Adipocyte (in vitro differentiated cells): Measurements from ENCODE around the gene HPS1.

Experiments
- DNase-seq: peaks from one replicate; pipeline ENCODE4 v3.0.0-alpha.2; 2015; ENCODE audit warnings: low read depth
- H3K27me3 ChIP-seq: replicated peaks from 2 replicates; pipeline ENCODE4 v1.7.0; 2013; ENCODE audit warnings: mild to moderate bottlenecking, low read length, moderate library complexity; ENCODE audit not compliant: control insufficient read depth, insufficient read depth
- H3K36me3 ChIP-seq: 2 replicates; pipeline ENCODE4 v1.7.0; 2013; ENCODE audit warnings: low read length, mild to moderate bottlenecking, moderate library complexity; ENCODE audit not compliant: control insufficient read depth, insufficient read depth, severe bottlenecking
- H3K4me1 ChIP-seq: 2 replicates; pipeline ENCODE4 v1.7.0; 2013; ENCODE audit warnings: mild to moderate bottlenecking, low read length, moderate library complexity; ENCODE audit not compliant: control insufficient read depth, insufficient read depth
- H3K4me3 ChIP-seq: 2 replicates; pipeline ENCODE4 v1.7.0; 2013; ENCODE audit warnings: mild to moderate bottlenecking, low read length, moderate library complexity
- H3K9ac ChIP-seq: 2 replicates; pipeline ENCODE4 v1.7.0; 2013; ENCODE audit warnings: mild to moderate bottlenecking, low read length, moderate library complexity
- H3K9me3 ChIP-seq: 2 replicates; pipeline ENCODE4 v1.7.0; 2013; ENCODE audit warnings: mild to moderate bottlenecking, low read length, moderate library complexity; ENCODE audit not compliant: control insufficient read depth

HPS1 gene

DNA sequence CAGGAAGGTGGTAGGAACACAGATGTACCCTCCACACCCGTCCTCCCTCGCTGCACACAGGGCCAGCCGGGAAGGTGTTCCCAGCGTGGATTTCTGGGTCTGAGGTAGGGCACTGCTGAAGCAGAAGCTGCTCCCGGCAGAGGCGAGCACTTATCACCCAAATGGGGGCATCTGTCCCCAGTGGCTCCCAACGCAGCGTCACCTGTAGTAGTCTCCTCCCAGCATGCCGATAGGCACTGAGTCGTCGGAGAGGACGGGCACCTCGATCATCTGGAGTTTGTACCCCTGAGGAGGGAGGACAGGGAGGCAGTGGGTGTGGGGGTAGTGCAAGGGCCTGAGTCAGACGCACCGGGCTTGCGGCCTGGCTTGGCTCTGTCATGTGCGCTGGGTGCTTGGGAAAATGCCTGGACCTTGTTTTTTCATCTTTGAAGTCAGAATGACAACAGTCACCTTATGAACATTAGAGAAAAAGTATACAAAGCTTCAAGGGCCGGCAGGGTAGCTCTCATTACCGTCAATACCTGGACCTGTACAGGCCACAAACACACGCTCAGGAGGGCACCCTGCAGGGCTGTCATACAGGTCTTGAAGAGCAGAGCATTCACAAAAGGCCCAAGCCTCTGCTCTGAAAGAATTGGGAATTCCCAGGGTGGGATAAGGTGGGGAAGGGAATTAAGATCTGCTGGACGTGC lies 28.6 kb downstream of the HPS1 start:
- Histone ChIP-seq H3K9ac (no peak overlapping the region), H3K9me3 (no peaks in the 10 kb centered on the region), H3K27me3 (no peaks in the 10 kb centered on the region), H3K4me3 (no peak overlapping the region), H3K4me1 (peaks cover 20% of the 10 kb centered on the region), H3K36me3 (peaks cover 59% of the 10 kb centered on the region)
- DNase-seq, result no peak

- no peaks in the 10 kb centered on the region for H3K9me3 ChIP-seq
- H3K4me3 ChIP-seq, result no peak overlapping the region
- DNase-seq, result no peak
- peaks cover 53% of the 10 kb centered on the region for H3K36me3 ChIP-seq
- no peak overlapping the region for H3K9ac ChIP-seq
- H3K27me3 ChIP-seq, result no peaks in the 10 kb centered on the region
- H3K4me1 ChIP-seq, result peaks cover 20% of the 10 kb centered on the region
Observed at GRCh38 chr10:98417481-98417959, 29.2 kb downstream of the HPS1 start.

GRCh38 chr10:98416606-98417388 lies 29.9 kb downstream of the HPS1 start:
- Histone ChIP-seq H3K4me1 (peaks cover 24% of the 10 kb centered on the region), H3K36me3 (peaks cover 46% of the 10 kb centered on the region), H3K9me3 (no peaks in the 10 kb centered on the region), H3K9ac (no peak overlapping the region), H3K4me3 (no peak overlapping the region), H3K27me3 (no peaks in the 10 kb centered on the region)
- no peak for DNase-seq

- H3K4me1 ChIP-seq, result peaks cover 29% of the 10 kb centered on the region
- no peaks in the 10 kb centered on the region for H3K9me3 ChIP-seq
- H3K36me3 ChIP-seq, result peaks cover 37% of the 10 kb centered on the region
- H3K9ac ChIP-seq, result peak overlapping the region; percentile 88
- H3K4me3 ChIP-seq, result no peak overlapping the region
- peak; percentile 29 for DNase-seq
- H3K27me3 ChIP-seq, result no peaks in the 10 kb centered on the region
Observed at GRCh38 chr10:98415731-98416119, 31.0 kb downstream of the HPS1 start.

DNA sequence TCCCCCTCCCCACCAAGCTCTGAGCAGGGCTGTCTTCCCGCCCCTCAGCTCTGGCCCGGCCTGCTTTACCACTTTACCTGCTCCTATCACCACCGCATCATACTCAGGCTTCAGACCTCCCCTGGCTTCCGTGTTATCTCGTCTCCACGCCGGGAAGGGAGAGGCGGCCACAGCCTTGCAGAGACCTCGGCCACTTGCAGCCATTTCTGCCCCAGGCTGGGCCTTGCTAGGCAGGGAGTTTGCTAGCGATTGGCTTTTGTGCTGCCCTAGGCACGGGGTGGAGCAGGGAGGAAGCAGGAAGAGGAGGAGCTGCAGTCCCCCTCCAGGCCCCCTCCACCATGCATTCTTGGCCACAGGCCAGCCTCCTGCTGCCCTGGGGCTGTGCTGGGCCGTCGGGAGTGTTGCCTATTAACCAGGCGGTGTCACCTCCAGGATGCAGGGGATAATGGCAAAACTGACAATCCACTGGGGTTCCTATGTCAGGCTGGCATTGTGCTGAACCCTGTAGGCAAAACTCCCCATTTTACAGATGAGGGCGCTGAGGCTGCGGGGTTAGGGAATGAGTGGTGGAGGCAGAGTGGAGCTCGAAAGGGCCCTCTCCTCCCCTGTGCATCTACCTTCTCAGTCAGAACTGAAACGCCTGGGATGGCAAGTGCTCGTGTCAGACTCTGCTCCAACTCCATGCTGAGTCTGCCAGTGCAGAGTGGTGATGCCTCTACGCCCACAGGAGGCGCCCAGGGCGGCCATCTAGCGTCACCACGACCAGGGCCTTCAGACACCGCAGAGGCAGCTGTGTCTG lies 31.6 kb downstream of the HPS1 start, which contains the start of gene PYROXD2:
Gene PYROXD2, minus strand, starts transcription at position 251 of the 799 bp plus-strand sequence. Its CDS starts 47 bp downstream, at position 204.
- H3K27me3 ChIP-seq, result no peaks in the 10 kb centered on the region
- peak within 1 kb of the TSS; percentile 88 for H3K9ac ChIP-seq
- peaks cover 37% of the 10 kb centered on the region for H3K36me3 ChIP-seq
- no peaks in the 10 kb centered on the region for H3K9me3 ChIP-seq
- peak within 1 kb of the TSS; percentile 84 for H3K4me3 ChIP-seq
- DNase-seq, result peak; percentile 91
- H3K4me1 ChIP-seq, result peaks cover 29% of the 10 kb centered on the region

DNA sequence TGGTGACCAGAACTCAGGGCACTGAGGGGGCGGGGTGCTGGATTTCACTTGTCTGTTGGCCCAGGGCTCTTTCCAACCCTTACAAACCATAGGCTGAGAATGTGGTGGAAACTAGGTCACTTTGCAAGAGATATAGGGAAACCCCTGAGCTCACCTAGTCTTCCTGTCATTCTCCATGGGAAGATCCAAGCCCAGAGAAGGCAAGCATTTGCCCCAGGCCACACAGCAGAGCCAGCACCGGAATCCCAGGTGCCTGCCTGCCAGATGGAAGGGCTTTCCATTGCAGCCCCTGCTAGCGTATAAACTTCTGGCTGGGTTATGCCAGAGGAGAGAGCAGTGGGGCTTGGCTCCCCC lies 32.2 kb downstream of the HPS1 start:
- Histone ChIP-seq H3K27me3 (no peaks in the 10 kb centered on the region), H3K9ac (peak overlapping the region; percentile 88), H3K4me3 (peak overlapping the region; percentile 84), H3K9me3 (no peaks in the 10 kb centered on the region), H3K4me1 (peaks cover 29% of the 10 kb centered on the region), H3K36me3 (peaks cover 31% of the 10 kb centered on the region)
- DNase-seq, result peak; percentile 14

DNA sequence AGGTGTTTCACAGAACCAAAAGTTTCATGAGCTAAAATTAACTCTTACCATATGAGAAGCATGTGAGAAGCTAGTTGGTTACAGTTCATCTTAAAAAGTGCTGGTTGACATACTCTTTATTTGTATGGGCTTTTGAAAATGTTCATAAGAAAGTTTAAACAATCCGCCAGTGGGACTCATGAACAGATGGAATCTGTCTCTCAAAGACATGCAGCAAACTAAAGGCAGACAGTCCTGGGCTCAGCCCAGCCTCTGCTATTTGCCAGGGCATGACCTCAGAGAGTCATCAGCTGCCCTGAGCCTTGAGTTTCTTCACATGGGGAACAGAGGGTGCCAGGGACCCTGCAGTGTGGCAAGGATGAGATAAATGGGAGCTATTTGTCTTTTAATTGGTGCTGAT lies 35.0 kb downstream of the HPS1 start:
- Histone ChIP-seq H3K27me3 (no peaks in the 10 kb centered on the region), H3K9me3 (no peaks in the 10 kb centered on the region), H3K4me1 (peaks cover 29% of the 10 kb centered on the region), H3K4me3 (no peak overlapping the region), H3K36me3 (peaks cover 3% of the 10 kb centered on the region), H3K9ac (no peak overlapping the region)
- DNase-seq, result peak; percentile 27

- no peaks in the 10 kb centered on the region for H3K36me3 ChIP-seq
- H3K9me3 ChIP-seq, result no peaks in the 10 kb centered on the region
- no peak overlapping the region for H3K4me3 ChIP-seq
- no peak for DNase-seq
- no peaks in the 10 kb centered on the region for H3K27me3 ChIP-seq
- H3K4me1 ChIP-seq, result peaks cover 29% of the 10 kb centered on the region
- no peak overlapping the region for H3K9ac ChIP-seq
Observed at GRCh38 chr10:98411166-98411565, 35.6 kb downstream of the HPS1 start.

DNA sequence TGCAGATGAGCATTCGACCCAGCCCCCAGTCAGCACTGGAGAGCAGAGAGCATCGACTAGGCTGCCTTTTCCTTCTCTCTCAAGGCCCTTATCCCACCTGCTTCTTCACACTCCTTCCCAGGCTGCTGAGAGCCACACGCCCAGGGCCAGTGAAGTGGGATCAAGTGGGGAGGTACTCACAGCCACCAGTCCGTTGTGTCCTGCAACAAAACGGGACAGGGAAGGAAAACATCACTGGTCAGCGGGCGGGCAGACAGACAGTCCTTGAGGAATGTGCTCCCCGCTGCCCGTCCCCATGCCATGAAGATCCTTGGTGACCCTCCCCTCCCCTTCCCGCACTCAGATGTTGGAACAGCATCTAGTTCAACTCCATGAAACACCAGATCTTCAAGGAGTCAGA lies 36.0 kb downstream of the HPS1 start:
- DNase-seq, result no peak
- H3K36me3 ChIP-seq, result no peaks in the 10 kb centered on the region
- H3K27me3 ChIP-seq, result no peaks in the 10 kb centered on the region
- H3K9me3 ChIP-seq, result no peaks in the 10 kb centered on the region
- H3K9ac ChIP-seq, result no peak overlapping the region
- no peak overlapping the region for H3K4me3 ChIP-seq
- H3K4me1 ChIP-seq, result peaks cover 29% of the 10 kb centered on the region

GRCh38 chr10:98410135-98410743 lies 36.5 kb downstream of the HPS1 start:
- H3K4me3 ChIP-seq, result no peak overlapping the region
- no peaks in the 10 kb centered on the region for H3K9me3 ChIP-seq
- H3K4me1 ChIP-seq, result peaks cover 24% of the 10 kb centered on the region
- no peak for DNase-seq
- H3K9ac ChIP-seq, result no peak overlapping the region
- no peaks in the 10 kb centered on the region for H3K36me3 ChIP-seq
- no peaks in the 10 kb centered on the region for H3K27me3 ChIP-seq

- Histone ChIP-seq H3K4me3 (no peak overlapping the region), H3K27me3 (no peaks in the 10 kb centered on the region), H3K4me1 (peaks cover 22% of the 10 kb centered on the region), H3K9me3 (no peaks in the 10 kb centered on the region), H3K9ac (no peak overlapping the region), H3K36me3 (no peaks in the 10 kb centered on the region)
- DNase-seq, result no peak
Observed at GRCh38 chr10:98408799-98409198, 37.9 kb downstream of the HPS1 start.
